ENCODE measurements around the gene TPSG1.

TPSG1 gene

DNA sequence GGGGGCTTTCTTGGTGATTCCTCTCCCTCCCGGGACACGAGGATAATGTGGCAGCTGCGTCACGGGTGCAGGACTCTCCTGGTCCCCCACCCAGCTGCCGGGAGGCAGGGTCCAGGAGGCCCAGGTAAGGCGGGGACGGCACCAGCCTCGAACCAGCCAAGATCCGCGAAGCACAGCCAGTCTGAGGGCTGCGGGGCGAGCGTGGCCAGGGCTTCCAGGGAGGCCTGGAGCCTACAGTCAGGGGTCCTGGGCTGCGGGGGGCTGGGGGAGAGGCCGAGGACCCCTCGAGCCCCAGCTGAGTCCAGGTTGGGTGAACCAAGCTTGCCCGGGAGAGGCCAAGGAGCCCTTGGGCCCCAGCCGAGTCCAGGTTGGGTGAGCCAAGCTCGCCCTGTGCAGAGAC lies 40.8 kb upstream of the TPSG1 start:
- in situ Hi-C loops (cut with MboI; ENCODE audit: low pct_unique_long_range_greater_than_20kb, low sequenced_read_pairs, unreplicated experiment), result no loop called here
- DNase-seq (ENCODE audit: low spot score), result no peak
- TF ChIP-seq, protein P1, sequence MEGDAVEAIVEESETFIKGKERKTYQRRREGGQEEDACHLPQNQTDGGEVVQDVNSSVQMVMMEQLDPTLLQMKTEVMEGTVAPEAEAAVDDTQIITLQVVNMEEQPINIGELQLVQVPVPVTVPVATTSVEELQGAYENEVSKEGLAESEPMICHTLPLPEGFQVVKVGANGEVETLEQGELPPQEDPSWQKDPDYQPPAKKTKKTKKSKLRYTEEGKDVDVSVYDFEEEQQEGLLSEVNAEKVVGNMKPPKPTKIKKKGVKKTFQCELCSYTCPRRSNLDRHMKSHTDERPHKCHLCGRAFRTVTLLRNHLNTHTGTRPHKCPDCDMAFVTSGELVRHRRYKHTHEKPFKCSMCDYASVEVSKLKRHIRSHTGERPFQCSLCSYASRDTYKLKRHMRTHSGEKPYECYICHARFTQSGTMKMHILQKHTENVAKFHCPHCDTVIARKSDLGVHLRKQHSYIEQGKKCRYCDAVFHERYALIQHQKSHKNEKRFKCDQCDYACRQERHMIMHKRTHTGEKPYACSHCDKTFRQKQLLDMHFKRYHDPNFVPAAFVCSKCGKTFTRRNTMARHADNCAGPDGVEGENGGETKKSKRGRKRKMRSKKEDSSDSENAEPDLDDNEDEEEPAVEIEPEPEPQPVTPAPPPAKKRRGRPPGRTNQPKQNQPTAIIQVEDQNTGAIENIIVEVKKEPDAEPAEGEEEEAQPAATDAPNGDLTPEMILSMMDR (IDR thresholded peaks at IDR 0.05; ENCODE audit: extremely low read depth, insufficient read depth, missing control alignments), result no peak

GRCh38 chr16:1265090-1265630 lies 40.1 kb upstream of the TPSG1 start:
- TF ChIP-seq, protein P1 (IDR thresholded peaks at IDR 0.05; ENCODE audit: extremely low read depth, insufficient read depth, missing control alignments), result no peak
- in situ Hi-C loops (cut with MboI; ENCODE audit: low pct_unique_long_range_greater_than_20kb, low sequenced_read_pairs, unreplicated experiment), result no loop called here
- no peak for DNase-seq (ENCODE audit: low spot score)

- in situ Hi-C loops (cut with MboI; ENCODE audit: low pct_unique_long_range_greater_than_20kb, low sequenced_read_pairs, unreplicated experiment), result no loop called here
- TF ChIP-seq, protein P1 (IDR thresholded peaks at IDR 0.05; ENCODE audit: extremely low read depth, insufficient read depth, missing control alignments), result no peak
- DNase-seq (ENCODE audit: low spot score), result no peak
These were observed 39.4 kb upstream of the TPSG1 start for GRCh38 chr16:1264345-1265089.

GRCh38 chr16:1263591-1264344 lies 38.7 kb upstream of the TPSG1 start:
- DNase-seq (ENCODE audit: low spot score), result no peak
- TF ChIP-seq, protein P1 (IDR thresholded peaks at IDR 0.05; ENCODE audit: extremely low read depth, insufficient read depth, missing control alignments), result no peak
- in situ Hi-C loops (cut with MboI; ENCODE audit: low pct_unique_long_range_greater_than_20kb, low sequenced_read_pairs, unreplicated experiment), result no loop called here

DNA sequence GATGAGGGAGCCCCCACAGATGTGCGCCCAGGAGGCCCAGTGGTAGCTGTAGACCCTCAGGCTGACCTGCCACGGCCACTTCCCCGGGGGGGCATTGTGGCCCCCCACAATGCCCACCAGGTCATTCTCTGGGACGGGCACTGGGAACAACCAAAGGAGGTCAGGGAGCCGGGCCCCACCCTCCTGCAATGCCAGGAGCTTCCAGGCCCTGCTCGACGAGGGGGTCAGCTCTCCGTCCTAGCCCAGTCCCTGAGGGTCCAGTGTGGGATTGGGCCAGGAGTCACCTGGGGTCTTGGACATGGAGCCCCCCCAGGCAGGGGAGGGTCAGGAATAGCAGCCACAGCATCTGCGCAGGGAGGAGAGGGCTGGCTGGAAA lies 37.8 kb upstream of the TPSG1 start:
- TF ChIP-seq, protein P1 (IDR thresholded peaks at IDR 0.05; ENCODE audit: extremely low read depth, insufficient read depth, missing control alignments), result no peak
- in situ Hi-C loops (cut with MboI; ENCODE audit: low pct_unique_long_range_greater_than_20kb, low sequenced_read_pairs, unreplicated experiment), result no loop called here
- no peak for DNase-seq (ENCODE audit: low spot score)

- DNase-seq (ENCODE audit: low spot score), result no peak
- in situ Hi-C loops (cut with MboI; ENCODE audit: low pct_unique_long_range_greater_than_20kb, low sequenced_read_pairs, unreplicated experiment), result no loop called here
- TF ChIP-seq, protein P1 (IDR thresholded peaks at IDR 0.05; ENCODE audit: extremely low read depth, insufficient read depth, missing control alignments), result no peak
These were observed 37.3 kb upstream of the TPSG1 start for GRCh38 chr16:1262210-1262845.

Data from GM13977 (cell line).